Frontal cortex (tissue), 4 donors: Measurements from ENCODE around the gene LGI2. TPM values are rescaled to one million over a fixed set of nuclear protein-coding genes. Genes with fewer than 3 reads are reported as not detected.
"Not testable (repeated sequence)": the region's sequence is repeated elsewhere in the genome, so short reads cannot be mapped to it uniquely, and the experiment has no call there.

Experiments
- DNase-seq, 2 donors: peaks; one replicate each; pipeline ENCODE4 v3.0.0; 2012; ENCODE audit warnings: low spot score in 2 of 2
- FAIRE-seq: peaks from 2 replicates; lab custom pipeline; 2012; peaks lifted over from hg19 to GRCh38; lab: Jason Lieb, UNC
- total RNA-seq: library from RNA; depleted of rRNA; stranded (reverse); fragments of >200 nt; gene quantifications from one replicate; pipeline ENCODE4 v1.2.3, GENCODE V29; 2014
- donor health status: control.
- donor health status: control.
- donor health status: control.

LGI2 gene
- total RNA-seq, 1 donor from 2014 or later = 2.0 TPM

GRCh38 chr4:25051534-25051933 lies 20.8 kb upstream of the LGI2 start:
- FAIRE-seq (no peak), DNase-seq (no peak)

GRCh38 chr4:25050370-25051078 lies 19.8 kb upstream of the LGI2 start:
- FAIRE-seq (no peak), DNase-seq (no peak)

GRCh38 chr4:25043548-25043947 lies 12.8 kb upstream of the LGI2 start:
- FAIRE-seq = no peak
- DNase-seq = no peak

- no peak for FAIRE-seq
- no peak for DNase-seq
These were observed 2.8 kb upstream of the LGI2 start for GRCh38 chr4:25033526-25033925.

- DNase-seq = no peak
- FAIRE-seq = no peak
These were observed 1.4 kb upstream of the LGI2 start for GRCh38 chr4:25032126-25032525.

- FAIRE-seq (no peak), DNase-seq (peak in 1 of 2 donors; percentile 42)
These were observed 403 bp upstream of the LGI2 start for GRCh38 chr4:25031077-25031621.

GRCh38 chr4:25029479-25030276 lies 1.1 kb downstream of the LGI2 start:
- FAIRE-seq (no peak), DNase-seq (no peak)

- FAIRE-seq (no peak), DNase-seq (no peak)
These were observed 1.9 kb downstream of the LGI2 start for GRCh38 chr4:25028851-25029250.

GRCh38 chr4:25022766-25023165 lies 8.0 kb downstream of the LGI2 start:
- FAIRE-seq = no peak
- DNase-seq = no peak

- no peak for DNase-seq
- FAIRE-seq = no peak
These were observed 9.5 kb downstream of the LGI2 start for GRCh38 chr4:25021216-25021615.

- FAIRE-seq (no peak), DNase-seq (no peak)
These were observed 10.5 kb downstream of the LGI2 start for GRCh38 chr4:25020236-25020635.

- DNase-seq (no peak), FAIRE-seq (no peak)
These were observed 11.2 kb downstream of the LGI2 start for GRCh38 chr4:25019501-25019900.

GRCh38 chr4:25015012-25015411 lies 15.7 kb downstream of the LGI2 start:
- no peak for DNase-seq
- FAIRE-seq = no peak

GRCh38 chr4:25014662-25014983 lies 16.1 kb downstream of the LGI2 start:
- DNase-seq, FAIRE-seq: not testable (repeated sequence)

- DNase-seq (no peak), FAIRE-seq (no peak)
These were observed 16.7 kb downstream of the LGI2 start for GRCh38 chr4:25013756-25014661.

- DNase-seq = no peak
- no peak for FAIRE-seq
These were observed 18.1 kb downstream of the LGI2 start for GRCh38 chr4:25012655-25013054.

- no peak for FAIRE-seq
These were observed 19.4 kb downstream of the LGI2 start for GRCh38 chr4:25011135-25011866.

GRCh38 chr4:25007598-25007997 lies 23.1 kb downstream of the LGI2 start:
- FAIRE-seq (no peak), DNase-seq (no peak)

More at GRCh38 chr4:25011135-25011866, 19.4 kb downstream of the LGI2 start:
- DNase-seq = no peak

- DNase-seq (no peak), FAIRE-seq (no peak)
These were observed 28.1 kb downstream of the LGI2 start for GRCh38 chr4:25002681-25003080.

- FAIRE-seq = no peak
- no peak for DNase-seq
These were observed 29.2 kb downstream of the LGI2 start for GRCh38 chr4:25001509-25001908.
